HepG2 (cell line): ENCODE results near the gene ERBB3. TPM values are rescaled to one million over a fixed set of nuclear protein-coding genes. Genes with fewer than 3 reads are reported as not detected.

Experiments
- ASH2L ChIP-seq: fragments of 300-600, 200-600 bp; sonication (generic); IDR thresholded peaks from 2 replicates; pipeline ENCODE4 v1.7.0; 2017; ENCODE audit warnings: low read depth, mild to moderate bottlenecking, moderate library complexity, mixed read lengths, low read length; ENCODE audit not compliant: insufficient read length
- CERS6 ChIP-seq: sonication (generic); formaldehyde crosslinking; IDR thresholded peaks from 2 replicates; pipeline ENCODE4 v1.5.0; 2020; ENCODE audit warnings: missing genetic modification reagents
- ETS1 ChIP-seq: sonication (generic); formaldehyde crosslinking; IDR thresholded peaks from 2 replicates; pipeline ENCODE4 v1.4.0; 2020; ENCODE audit warnings: missing genetic modification reagents
- FOXM1 ChIP-seq: sonication (generic); formaldehyde crosslinking; IDR thresholded peaks from 2 replicates; pipeline ENCODE4 v1.5.0; 2020; ENCODE audit warnings: missing genetic modification reagents
- MXI1 ChIP-seq: IDR thresholded peaks from 3 replicates; pipeline ENCODE4 v1.6.1; 2012; ENCODE audit warnings: low read depth, low read length, inconsistent platforms, borderline replicate concordance
- SNAPC4 ChIP-seq: sonication (generic); formaldehyde crosslinking; IDR thresholded peaks from 2 replicates; pipeline ENCODE4 v1.4.0; 2020; ENCODE audit warnings: mild to moderate bottlenecking, missing genetic modification reagents
- TEF ChIP-seq: sonication (generic); formaldehyde crosslinking; IDR thresholded peaks from 2 replicates; pipeline ENCODE4 v1.5.0; 2020; ENCODE audit warnings: missing genetic modification reagents
- ZNF441 ChIP-seq: sonication (generic); formaldehyde crosslinking; IDR thresholded peaks from 2 replicates; pipeline ENCODE4 v1.7.0; 2021; ENCODE audit warnings: missing genetic modification reagents, borderline replicate concordance
- ZNF503 ChIP-seq: sonication (generic); formaldehyde crosslinking; IDR thresholded peaks from 2 replicates; pipeline ENCODE4 v1.4.0; 2020; ENCODE audit warnings: missing genetic modification reagents
- ZNF513 ChIP-seq: sonication (generic); formaldehyde crosslinking; conservative IDR thresholded peaks from 2 replicates; pipeline ENCODE4 v1.5.0; 2020; ENCODE audit warnings: missing genetic modification reagents
- ZNF569 ChIP-seq: sonication (generic); formaldehyde crosslinking; IDR thresholded peaks from 2 replicates; pipeline ENCODE4 v1.5.0; 2020; ENCODE audit warnings: mild to moderate bottlenecking, missing genetic modification reagents, moderate library complexity, borderline replicate concordance
- ZNF792 ChIP-seq: IDR thresholded peaks from 2 replicates; pipeline ENCODE4 v1.6.1; 2016
- ZXDC ChIP-seq: sonication (generic); formaldehyde crosslinking; IDR thresholded peaks from 2 replicates; pipeline ENCODE4 v1.5.0; 2020; ENCODE audit warnings: mild to moderate bottlenecking, missing genetic modification reagents
- polyA plus RNA-seq, 8 experiments: library from polyadenylated mRNA; depleted of rRNA in 3 of 8; stranded (reverse) in 7 of 8; unstranded in 1 of 8; fragments of >200 nt; fragmentation: Illumina TruSeq in 4 of 8; extraction: Trizol in 4 of 8; gene quantifications; 2 replicates each; pipeline versions ENCODE4 v1.2.1 to v1.2.3, GENCODE V29; 2011 to 2016; ENCODE audit warnings: low read depth in 4 of 8, missing spikeins in 1 of 8, mixed read lengths in 1 of 8; ENCODE audit not compliant: insufficient read depth in 1 of 8
- total RNA-seq, 5 experiments: library from RNA; depleted of rRNA; stranded (reverse); fragments of >200 nt; fragmentation: Illumina TruSeq; extraction: Trizol; gene quantifications; 2 replicates each; pipeline ENCODE4 v1.2.3, GENCODE V29; 2016; ENCODE audit warnings: low read depth in 1 of 5

Gene ERBB3
- total and polyA plus RNA-seq, 2 of the 13 experiments (the other 11 are each of a cell fraction or from before 2014, with no cell fraction given) = 93.6 to 358 TPM

- TF ChIP-seq CERS6 (no peak), MXI1 (peak; percentile 81; the same call in 1 of the 3 replicates), FOXM1 (no peak), ZNF503 (CRISPR knock-in tag) (peak; percentile 53; the same call in 1 of the 2 replicates), ZNF441 (CRISPR knock-in tag) (no peak), ZNF792 (CRISPR knock-in tag) (0 out of 2 replicates have a peak, but pooled peaks have one; percentile 29), TEF (CRISPR knock-in tag) (no peak), ETS1 (CRISPR knock-in tag) (peak; percentile 25; the same call in 1 of the 2 replicates), ASH2L (peak; percentile 61), ZXDC (CRISPR knock-in tag) (0 out of 2 replicates have a peak, but pooled peaks have one; percentile 44), ZNF569 (CRISPR knock-in tag) (no peak), SNAPC4 (peak; percentile 27; the same call in 1 of the 2 replicates), ZNF513 (CRISPR knock-in tag) (no peak)
Observed at GRCh38 chr12:56152132-56152755, 72.3 kb downstream of the ERBB3 start, which contains the start of gene MYL6B (continued).
